HepG2 (cell line): ENCODE results near the gene JAK1. TPM values are rescaled to one million over a fixed set of nuclear protein-coding genes. Genes with fewer than 3 reads are reported as not detected.
A peak's percentile ranks its signal among the peaks of the same experiment; 100 is the strongest.

Experiments used
- BCL6 ChIP-seq: IDR thresholded peaks from 2 replicates; pipeline ENCODE4 v1.6.1; 2016; ENCODE audit warnings: missing genetic modification reagents, missing compliant biosample characterization
- FOXK1 ChIP-seq: sonication (generic); formaldehyde crosslinking; IDR thresholded peaks from 2 replicates; pipeline ENCODE4 v1.4.0; 2020; ENCODE audit warnings: low read depth, missing genetic modification reagents, borderline replicate concordance
- HNF4A ChIP-seq: sonication (generic); formaldehyde crosslinking; IDR thresholded peaks from 2 replicates; pipeline ENCODE4 v1.4.0; 2020; ENCODE audit warnings: missing genetic modification reagents
- MAFF ChIP-seq: IDR thresholded peaks from 2 replicates; pipeline ENCODE4 v1.6.1; 2011; ENCODE audit warnings: low read depth, low read length, improper control_type of control experiment
- MBD4 ChIP-seq: IDR thresholded peaks from 2 replicates; pipeline ENCODE4 v1.6.1; 2012; ENCODE audit warnings: low read length, inconsistent platforms, borderline replicate concordance
- MTF2 ChIP-seq: sonication (generic); formaldehyde crosslinking; IDR thresholded peaks from 2 replicates; pipeline ENCODE4 v1.5.0; 2020; ENCODE audit warnings: missing genetic modification reagents, borderline replicate concordance
- RFX5 ChIP-seq: IDR thresholded peaks from 2 replicates; pipeline ENCODE4 v1.6.1; 2011; ENCODE audit warnings: low read depth, low read length, improper control_type of control experiment
- SMAD3 ChIP-seq: sonication (generic); formaldehyde crosslinking; IDR thresholded peaks from 2 replicates; pipeline ENCODE4 v1.4.0; 2020; ENCODE audit warnings: missing genetic modification reagents
- TAF1 ChIP-seq: sonication (generic); formaldehyde crosslinking; IDR thresholded peaks from 2 replicates; pipeline ENCODE4 v1.4.0; 2020; ENCODE audit warnings: missing genetic modification reagents
- TBP ChIP-seq: sonication (generic); formaldehyde crosslinking; IDR thresholded peaks from 2 replicates; pipeline ENCODE4 v1.5.0; 2020; ENCODE audit warnings: missing genetic modification reagents
- TFAP4 ChIP-seq: sonication (generic); IDR thresholded peaks from 2 replicates; pipeline ENCODE4 v1.6.1; 2016; ENCODE audit warnings: low read depth, borderline replicate concordance
- ZBTB46 ChIP-seq: sonication (generic); formaldehyde crosslinking; IDR thresholded peaks from 2 replicates; pipeline ENCODE4 v1.4.0; 2020; ENCODE audit warnings: mild to moderate bottlenecking, missing genetic modification reagents, borderline replicate concordance
- ZFX ChIP-seq: sonication (generic); formaldehyde crosslinking; IDR thresholded peaks from 2 replicates; pipeline ENCODE4 v1.4.0; 2020; ENCODE audit warnings: mild to moderate bottlenecking, low read depth, missing genetic modification reagents, moderate library complexity
- ZFYVE20 ChIP-seq: sonication (generic); formaldehyde crosslinking; IDR thresholded peaks from 2 replicates; pipeline ENCODE4 v1.8.0; 2023; ENCODE audit warnings: low read depth, mild to moderate bottlenecking, moderate library complexity, missing genetic modification reagents, borderline replicate concordance
- ZNF101 ChIP-seq: sonication (generic); formaldehyde crosslinking; IDR thresholded peaks from 2 replicates; pipeline ENCODE4 v1.4.0; 2020; ENCODE audit warnings: mild to moderate bottlenecking, low read depth, missing genetic modification reagents, borderline replicate concordance
- ZNF513 ChIP-seq: sonication (generic); formaldehyde crosslinking; conservative IDR thresholded peaks from 2 replicates; pipeline ENCODE4 v1.5.0; 2020; ENCODE audit warnings: missing genetic modification reagents
- ZNF580 ChIP-seq: IDR thresholded peaks from 2 replicates; pipeline ENCODE4 v1.6.1; 2016; ENCODE audit warnings: low read depth, borderline replicate concordance
- ZNF691 ChIP-seq: sonication (generic); formaldehyde crosslinking; IDR thresholded peaks from 2 replicates; pipeline ENCODE4 v1.4.0; 2020; ENCODE audit warnings: missing genetic modification reagents, low read depth, mild to moderate bottlenecking, borderline replicate concordance
- ZUFSP ChIP-seq: sonication (generic); formaldehyde crosslinking; IDR thresholded peaks from 2 replicates; pipeline ENCODE4 v1.9.0; 2021; ENCODE audit warnings: missing genetic modification reagents, mild to moderate bottlenecking, borderline replicate concordance
- ZZZ3 ChIP-seq: sonication (generic); formaldehyde crosslinking; IDR thresholded peaks from 2 replicates; pipeline ENCODE4 v1.4.0; 2020; ENCODE audit warnings: missing genetic modification reagents, mild to moderate bottlenecking, borderline replicate concordance
- polyA plus RNA-seq, 8 experiments: library from polyadenylated mRNA; depleted of rRNA in 3 of 8; stranded (reverse) in 7 of 8; unstranded in 1 of 8; fragments of >200 nt; fragmentation: Illumina TruSeq in 4 of 8; extraction: Trizol in 4 of 8; gene quantifications; 2 replicates each; pipeline versions ENCODE4 v1.2.1 to v1.2.3, GENCODE V29; 2011 to 2016; ENCODE audit warnings: low read depth in 4 of 8, missing spikeins in 1 of 8, mixed read lengths in 1 of 8; ENCODE audit not compliant: insufficient read depth in 1 of 8
- total RNA-seq, 5 experiments: library from RNA; depleted of rRNA; stranded (reverse); fragments of >200 nt; fragmentation: Illumina TruSeq; extraction: Trizol; gene quantifications; 2 replicates each; pipeline ENCODE4 v1.2.3, GENCODE V29; 2016; ENCODE audit warnings: low read depth in 1 of 5

Gene JAK1
- total and polyA plus RNA-seq, 2 of the 13 experiments (the other 11 are each of a cell fraction or from before 2014, with no cell fraction given): 23.9 to 42.4 TPM

- TF ChIP-seq SMAD3 (CRISPR knock-in tag) (0 out of 2 replicates have a peak, but pooled peaks have one; percentile 19), TBP (CRISPR knock-in tag) (no peak), ZFX (CRISPR knock-in tag) (no peak), TAF1 (CRISPR knock-in tag) (no peak), ZFYVE20 (CRISPR knock-in tag) (no peak), MBD4 (no peak), ZNF513 (CRISPR knock-in tag) (no peak), BCL6 (CRISPR knock-in tag) (peak; percentile 36), MTF2 (no peak), ZBTB46 (CRISPR knock-in tag) (no peak), MAFF (no peak), RFX5 (no peak), ZUFSP (no peak), ZNF691 (CRISPR knock-in tag) (no peak), ZZZ3 (no peak), ZNF580 (no peak), FOXK1 (peak; percentile 80; the same call in 1 of the 2 replicates), TFAP4 (no peak), ZNF101 (CRISPR knock-in tag) (no peak), HNF4A (no peak)
Measured at GRCh38 chr1:64906447-64906846, 59.9 kb downstream of the JAK1 start (continued).
